ENCODE results near the gene XRCC4. TPM values are rescaled to one million over a fixed set of nuclear protein-coding genes. Genes with fewer than 3 reads are reported as not detected.
"Not testable (repeated sequence)": the region's sequence is repeated elsewhere in the genome, so short reads cannot be mapped to it uniquely, and the experiment has no call there.

XRCC4 gene
- total RNA-seq, 4 donors from 2014 or later, result 1.8 to 3.5 (median 2.6) TPM

- DNase-seq (no peak), ATAC-seq (no peak)
- H3K27ac ChIP-seq, result no peak overlapping the region
- no peaks in the 10 kb centered on the region for H3K27me3 ChIP-seq
- no peak for TF ChIP-seq CTCF (IDR thresholded peaks at IDR 0.05 in 4 of 5, conservative IDR thresholded peaks at IDR 0.05 in 1 of 5)
- TF ChIP-seq POLR2A (IDR thresholded peaks at IDR 0.05), result no peak
- intact Hi-C loops (cut with DNase I; ENCODE audit: low total_unique reads) (no loop called here), in situ Hi-C loops (cut with MboI; ENCODE audit: low sequenced_read_pairs in 4 of 4) (no loop called here)
- peaks cover 0 to 12% of the 10 kb centered on the region in 2 donors for H3K36me3 ChIP-seq
- peaks cover 19% of the 10 kb centered on the region in 2 donors for H3K4me1 ChIP-seq
- no peaks in the 10 kb centered on the region for H3K9me3 ChIP-seq
- no peak overlapping the region for H3K4me3 ChIP-seq
Measured at GRCh38 chr5:83066548-83067110, 10.7 kb upstream of the XRCC4 start.

GRCh38 chr5:83067377-83067776, 10.0 kb upstream of the XRCC4 start:
- H3K9me3 ChIP-seq; in situ Hi-C loops (cut with MboI; ENCODE audit: low sequenced_read_pairs in 4 of 4); H3K27me3 ChIP-seq; H3K4me3 ChIP-seq; ATAC-seq; DNase-seq; H3K27ac ChIP-seq; H3K36me3 ChIP-seq; intact Hi-C loops (cut with DNase I; ENCODE audit: low total_unique reads): not testable (repeated sequence)
- peaks cover 25 to 27% of the 10 kb centered on the region in 2 donors for H3K4me1 ChIP-seq

GRCh38 chr5:83069096-83069799, 8.1 kb upstream of the XRCC4 start:
- intact Hi-C loops (cut with DNase I; ENCODE audit: low total_unique reads), result no loop called here
- Histone ChIP-seq H3K4me3 (no peak overlapping the region), H3K4me1 (peaks cover 35 to 37% of the 10 kb centered on the region in 2 donors), H3K27me3 (no peaks in the 10 kb centered on the region), H3K36me3 (peaks cover 0 to 2% of the 10 kb centered on the region in 2 donors), H3K27ac (no peak overlapping the region), H3K9me3 (no peaks in the 10 kb centered on the region)
- DNase-seq (no peak), ATAC-seq (no peak)
- in situ Hi-C loops (cut with MboI; ENCODE audit: low sequenced_read_pairs in 4 of 4), result no loop called here
- TF ChIP-seq CTCF (IDR thresholded peaks at IDR 0.05 in 4 of 5, conservative IDR thresholded peaks at IDR 0.05 in 1 of 5) (no peak), POLR2A (IDR thresholded peaks at IDR 0.05) (no peak)

- H3K4me3 ChIP-seq, result no peak overlapping the region
- H3K4me1 ChIP-seq, result peaks cover 38 to 47% of the 10 kb centered on the region in 2 donors
- no peak overlapping the region for H3K27ac ChIP-seq
- no peaks in the 10 kb centered on the region for H3K36me3 ChIP-seq
- TF ChIP-seq CTCF (IDR thresholded peaks at IDR 0.05 in 4 of 5, conservative IDR thresholded peaks at IDR 0.05 in 1 of 5) (no peak), POLR2A (IDR thresholded peaks at IDR 0.05) (no peak)
- H3K9me3 ChIP-seq, result no peaks in the 10 kb centered on the region
- in situ Hi-C loops (cut with MboI; ENCODE audit: low sequenced_read_pairs in 4 of 4), result no loop called here
- intact Hi-C loops (cut with DNase I; ENCODE audit: low total_unique reads), result loop anchor here (10.0 kb wide), 2 partner anchors 737 to 1097 kb away; partner anchors contain the start of gene ATG10
- no peak for ATAC-seq
- H3K27me3 ChIP-seq, result no peaks in the 10 kb centered on the region
- no peak for DNase-seq
Measured at GRCh38 chr5:83071286-83072051, 5.9 kb upstream of the XRCC4 start.

GRCh38 chr5:83072966-83073365, 4.4 kb upstream of the XRCC4 start:
- no peak overlapping the region for H3K27ac ChIP-seq

More at GRCh38 chr5:83072966-83073365, 4.4 kb upstream of the XRCC4 start:
- ATAC-seq (no peak), DNase-seq (no peak)
- in situ Hi-C loops (cut with MboI; ENCODE audit: low sequenced_read_pairs in 4 of 4), result no loop called here
- intact Hi-C loops (cut with DNase I; ENCODE audit: low total_unique reads), result loop anchor here (10.0 kb wide), 2 partner anchors 738 to 1098 kb away; partner anchors contain the start of gene ATG10
- H3K36me3 ChIP-seq, result no peaks in the 10 kb centered on the region
- no peak overlapping the region for H3K4me3 ChIP-seq
- no peaks in the 10 kb centered on the region for H3K9me3 ChIP-seq
- H3K4me1 ChIP-seq, result peaks cover 34 to 50% of the 10 kb centered on the region in 2 donors
- TF ChIP-seq CTCF (IDR thresholded peaks at IDR 0.05 in 4 of 5, conservative IDR thresholded peaks at IDR 0.05 in 1 of 5) (no peak), POLR2A (IDR thresholded peaks at IDR 0.05) (no peak)
- no peaks in the 10 kb centered on the region for H3K27me3 ChIP-seq

All from gastrocnemius medialis (tissue), 4 donors.